Measurements from ENCODE around the gene CDYL2.
A peak's percentile ranks its signal among the peaks of the same experiment; 100 is the strongest.

The CDYL2 gene

GRCh38 chr16:80627108-80627507, 177.3 kb downstream of the CDYL2 start:
- no peak for DNase-seq

DNA sequence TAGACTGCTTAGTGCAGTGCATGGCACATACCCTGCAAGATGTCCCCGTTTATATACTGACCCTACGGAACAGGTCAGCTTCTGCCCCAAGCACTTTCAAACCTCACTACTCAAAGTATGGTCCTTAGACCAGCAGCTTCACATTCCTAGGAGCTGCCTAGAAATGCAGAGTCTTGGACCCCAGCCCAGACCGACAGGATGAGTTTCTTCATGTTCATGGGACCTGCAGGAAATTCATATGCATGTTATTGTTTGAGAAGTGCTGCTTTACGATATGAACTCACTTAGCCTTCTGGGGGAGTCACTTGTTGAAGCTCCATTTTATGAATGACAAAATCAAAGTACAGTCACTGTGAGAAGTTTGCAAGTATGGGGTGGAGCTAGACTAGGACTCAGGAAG, 181.0 kb downstream of the CDYL2 start:
- no peak for DNase-seq

- DNase-seq, result no peak
Measured at GRCh38 chr16:80622007-80622406, 182.4 kb downstream of the CDYL2 start.

DNA sequence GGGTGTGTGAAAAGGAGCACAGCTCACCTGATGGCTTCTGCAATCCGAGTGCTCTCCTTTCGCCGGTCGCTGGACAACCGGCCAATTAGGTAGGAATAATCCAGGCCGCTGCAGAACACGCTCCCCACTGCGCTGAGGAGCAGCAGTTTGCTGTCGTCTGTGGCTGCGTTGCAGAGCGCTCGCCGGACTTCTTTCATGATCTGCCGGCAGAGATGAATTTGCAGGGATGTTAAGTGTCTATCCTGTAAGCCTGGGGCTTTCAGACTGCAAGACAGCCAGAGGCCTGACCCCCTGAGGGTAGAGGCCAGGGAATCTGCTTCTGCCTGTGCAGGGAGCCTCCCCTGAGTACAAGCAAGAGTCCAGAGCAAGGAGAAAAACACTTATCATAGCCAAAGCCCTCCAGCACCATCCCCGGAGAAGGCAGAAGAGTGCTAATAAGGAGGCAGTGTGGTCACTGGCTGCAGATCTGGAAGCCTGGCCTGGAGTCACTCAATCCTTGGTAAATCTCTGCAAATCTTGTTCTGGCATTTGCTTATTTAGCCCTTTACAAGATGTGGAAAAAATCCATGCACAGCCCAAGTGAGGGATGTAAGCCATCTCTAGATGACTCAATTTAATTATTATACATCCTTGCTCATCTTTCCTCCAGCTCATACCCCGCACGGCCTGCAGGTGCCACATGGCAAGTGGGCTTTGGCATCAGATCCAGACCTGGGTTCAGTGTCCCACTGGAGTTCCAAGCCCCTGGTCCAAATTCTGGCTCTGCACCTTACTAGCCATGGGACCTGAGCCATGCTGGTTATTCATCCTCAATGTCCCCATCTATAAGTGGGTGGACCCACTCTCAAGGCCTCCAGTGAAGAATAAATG, 183.4 kb downstream of the CDYL2 start:
- DNase-seq, result peak in 1 of 51 donors; percentile 1

- DNase-seq, result no peak
Measured at GRCh38 chr16:80619824-80620223, 184.6 kb downstream of the CDYL2 start.

- DNase-seq, result no peak
Measured at GRCh38 chr16:80618862-80619648, 185.3 kb downstream of the CDYL2 start.

- DNase-seq, result no peak
Measured at GRCh38 chr16:80616362-80616761, 188.0 kb downstream of the CDYL2 start.

GRCh38 chr16:80615735-80616134, 188.7 kb downstream of the CDYL2 start:
- DNase-seq, result no peak

GRCh38 chr16:80614908-80615671, 189.3 kb downstream of the CDYL2 start:
- DNase-seq, result no peak

GRCh38 chr16:80612461-80613017, 191.9 kb downstream of the CDYL2 start:
- no peak for DNase-seq

DNA sequence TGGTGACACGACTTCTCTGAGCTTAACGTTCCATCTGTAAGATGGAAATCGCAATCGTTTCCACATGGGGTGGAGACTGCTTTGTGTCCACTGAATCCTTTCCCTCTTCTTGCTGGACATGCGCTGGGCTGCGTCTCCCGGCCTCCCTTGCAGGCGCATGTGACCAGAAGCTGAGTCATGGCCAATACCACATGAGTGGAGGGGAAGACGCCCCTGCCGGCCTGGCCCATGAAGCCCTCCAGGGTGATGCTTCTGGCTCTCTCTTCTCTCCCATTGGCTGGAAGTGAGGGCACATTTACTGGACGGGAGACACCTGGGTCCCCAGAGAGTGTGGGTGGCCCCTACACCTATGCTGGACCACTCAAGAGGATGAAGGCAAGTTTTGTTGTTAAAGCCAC, 192.5 kb downstream of the CDYL2 start:
- DNase-seq, result no peak

DNA sequence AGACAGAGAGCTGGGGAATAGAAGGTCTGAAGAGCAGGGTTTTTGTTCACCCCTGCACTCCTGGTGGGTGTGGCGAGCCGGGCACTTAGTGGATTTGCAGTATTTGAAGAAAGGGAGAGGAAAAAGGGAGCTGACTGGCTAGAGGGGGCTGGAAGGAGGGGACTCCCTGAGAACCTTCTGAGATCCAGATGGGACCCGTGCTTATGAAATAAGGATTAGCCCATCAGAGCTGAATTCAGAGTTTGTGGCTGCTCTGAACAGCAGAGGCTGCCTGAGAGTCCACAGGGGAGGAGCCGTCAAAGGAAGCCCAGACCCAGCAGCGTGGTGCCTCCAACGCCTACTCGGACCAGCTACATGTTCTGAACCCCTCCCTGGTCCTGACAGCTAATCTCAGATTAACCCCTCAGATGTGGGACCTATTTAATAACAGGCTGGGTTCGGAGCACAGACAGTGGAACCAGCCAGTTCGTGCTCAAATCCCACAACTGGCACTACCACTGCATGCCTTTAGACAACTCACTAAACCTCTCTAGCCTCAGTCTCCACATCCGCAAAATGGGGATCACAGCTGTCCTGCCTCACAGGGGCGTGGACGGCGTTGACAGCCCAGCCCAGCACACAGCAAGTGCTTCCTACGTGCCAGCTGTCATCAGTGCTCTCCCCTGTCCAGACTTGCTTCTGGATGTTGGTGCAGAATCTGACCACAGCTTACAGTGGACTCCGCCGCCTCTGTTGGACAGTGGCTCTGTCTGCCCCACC, 193.0 kb downstream of the CDYL2 start:
- DNase-seq, result no peak

GRCh38 chr16:80610481-80611156, 193.8 kb downstream of the CDYL2 start:
- DNase-seq, result no peak

- no peak for DNase-seq
Measured at GRCh38 chr16:80608946-80609345, 195.5 kb downstream of the CDYL2 start.

GRCh38 chr16:80607204-80607603, 197.2 kb downstream of the CDYL2 start:
- DNase-seq, result no peak

GRCh38 chr16:80606221-80606766, 198.1 kb downstream of the CDYL2 start:
- no peak for DNase-seq

- no peak for DNase-seq
Measured at GRCh38 chr16:80604600-80605355, 199.6 kb downstream of the CDYL2 start.

DNA sequence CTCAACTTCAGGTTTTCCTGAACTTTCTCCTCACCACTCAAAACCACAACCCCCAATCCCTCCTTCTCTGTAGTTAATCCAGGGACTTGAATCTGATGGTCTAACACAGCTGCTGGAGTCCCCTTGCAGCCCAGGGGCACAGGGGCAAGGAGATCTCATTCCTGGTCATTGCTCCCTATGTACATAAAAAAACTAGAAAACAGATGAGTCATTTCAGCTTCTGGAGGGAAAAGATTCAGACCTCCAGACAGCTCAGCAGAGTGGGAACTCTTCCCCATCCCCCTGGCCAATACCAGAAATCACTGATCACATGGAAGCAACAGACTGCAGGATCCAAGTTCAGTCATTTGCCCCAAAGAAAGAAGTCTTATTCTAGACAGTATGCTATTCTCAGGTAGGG, 201.5 kb downstream of the CDYL2 start:
- DNase-seq, result no peak

- no peak for DNase-seq
Measured at GRCh38 chr16:80601182-80601581, 203.2 kb downstream of the CDYL2 start.
